Body of pancreas (tissue), 4 donors: ENCODE data around the gene LENG9.

Experiments
- CTCF ChIP-seq, 7 experiments: fragments of 450-650 bp in 4 of 7; fragments of 200-600 bp in 3 of 7; sonication (generic) in 3 of 7; IDR thresholded peaks; one replicate each; pipeline ENCODE4 v1.5.1; 2016 to 2019; ENCODE audit warnings: antibody characterized with exemption in 7 of 7
- POLR2A ChIP-seq, 3 donors: fragments of 450-650 bp; IDR thresholded peaks; one replicate each; pipeline ENCODE4 v1.6.1; 2016; ENCODE audit warnings: antibody characterized with exemption in 3 of 3, mild to moderate bottlenecking in 2 of 3

- TF ChIP-seq CTCF (IDR thresholded peaks at IDR 0.05): no peak
- no peak for TF ChIP-seq POLR2A (IDR thresholded peaks at IDR 0.05)
Observed at GRCh38 chr19:54433697-54434096, 29.9 kb downstream of the LENG9 start.
